ENCODE results near the gene DHX40. TPM values are rescaled to one million over a fixed set of nuclear protein-coding genes. Genes with fewer than 3 reads are reported as not detected.

The DHX40 gene
- total and polyA plus RNA-seq, 2 donors, result 21.7 to 38.7 TPM

DNA sequence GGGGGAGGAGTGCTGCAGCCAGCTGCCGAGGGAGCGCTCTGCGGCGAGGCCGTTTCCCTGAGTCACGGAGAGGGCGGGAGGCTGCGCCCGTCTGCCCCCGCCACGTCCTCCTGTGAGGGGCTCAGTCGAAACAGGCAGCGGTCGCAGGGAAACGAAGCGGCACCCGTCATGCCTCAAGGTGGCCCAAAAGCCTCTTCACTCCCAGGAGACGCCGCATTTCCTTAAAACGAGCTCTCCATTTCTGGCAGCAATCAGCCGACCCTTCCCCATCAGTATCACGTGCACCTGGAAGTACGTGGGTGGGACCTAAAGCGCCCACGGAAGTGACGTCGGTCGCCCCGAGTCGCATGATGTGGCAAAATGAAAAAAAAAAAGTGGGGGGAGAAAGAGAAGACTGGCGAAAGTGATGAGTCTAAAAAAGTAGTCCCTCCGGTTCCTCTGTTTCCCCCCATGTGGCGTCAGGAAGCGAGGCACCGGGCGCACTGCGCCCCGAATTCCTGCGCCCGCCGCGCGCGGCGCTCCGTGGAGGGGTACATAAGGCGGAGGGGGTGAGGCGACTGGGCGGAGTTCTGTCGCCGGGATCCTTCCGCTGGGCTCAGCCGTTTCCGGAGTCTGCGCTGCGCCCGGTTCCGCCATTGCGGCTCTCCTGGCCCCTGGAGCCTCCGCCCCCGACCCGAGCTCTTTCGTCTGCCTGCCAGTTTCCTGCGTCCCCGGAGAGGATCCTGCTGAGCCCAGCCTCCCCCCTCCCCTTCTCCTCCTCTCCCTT, 54.1 kb downstream of the DHX40 start, which contains the start of gene CLTC:
CLTC (plus strand) TSS at position 598 of the 766 bp plus-strand sequence. CDS start 237 bp downstream, outside the sequence.
- under 1% methylated on average over 65 of the region's 65 CpGs for whole genome bisulfite sequencing
- Histone ChIP-seq H3K27ac (ENCODE audit: low read depth in 1 of 2, low read length in 1 of 2) (peak within 1 kb of the TSS; percentile 93 to 98), H3K36me3 (ENCODE audit: control insufficient read depth in 2 of 2, insufficient read depth in 2 of 2, low read length in 1 of 2) (no peaks in the 10 kb centered on the region), H3K27me3 (ENCODE audit: control insufficient read depth in 2 of 2, insufficient read depth in 1 of 2, low read length in 1 of 2) (no peaks in the 10 kb centered on the region), H3K4me3 (ENCODE audit: low read length in 2 of 2) (peak within 1 kb of the TSS; percentile 87 to 100), H3K9me3 (ENCODE audit: control insufficient read depth in 2 of 2, insufficient read depth in 1 of 2, low read length in 1 of 2) (peaks cover 0 to 6% of the 10 kb centered on the region in 2 donors), H3K4me1 (ENCODE audit: control insufficient read depth in 2 of 2, insufficient read depth in 2 of 2, low read length in 2 of 2) (peaks cover 7 to 12% of the 10 kb centered on the region in 2 donors)
- DNase-seq (ENCODE audit: low read depth in 6 of 9, low spot score in 9 of 9), result peak; percentile 94 to 99 (median 96)

- Histone ChIP-seq H3K27me3 (ENCODE audit: control insufficient read depth in 2 of 2, insufficient read depth in 1 of 2, low read length in 1 of 2) (no peaks in the 10 kb centered on the region), H3K4me1 (ENCODE audit: control insufficient read depth in 2 of 2, insufficient read depth in 2 of 2, low read length in 2 of 2) (peaks cover 7 to 12% of the 10 kb centered on the region in 2 donors), H3K4me3 (ENCODE audit: low read length in 2 of 2) (peak overlapping the region; percentile 87 to 100), H3K27ac (ENCODE audit: low read depth in 1 of 2, low read length in 1 of 2) (peak overlapping the region; percentile 93 to 98), H3K9me3 (ENCODE audit: control insufficient read depth in 2 of 2, insufficient read depth in 1 of 2, low read length in 1 of 2) (peaks cover 0 to 6% of the 10 kb centered on the region in 2 donors), H3K36me3 (ENCODE audit: control insufficient read depth in 2 of 2, insufficient read depth in 2 of 2, low read length in 1 of 2) (no peaks in the 10 kb centered on the region)
- under 1% methylated on average over 13 of the region's 13 CpGs for WGBS
- no peak for DNase-seq (ENCODE audit: low read depth in 6 of 9, low spot score in 9 of 9)
These were observed 54.6 kb downstream of the DHX40 start for GRCh38 chr17:59620064-59620359.

GRCh38 chr17:59620518-59621259, 55.3 kb downstream of the DHX40 start:
- peak overlapping the region; percentile 93 to 98 for H3K27ac ChIP-seq (ENCODE audit: low read depth in 1 of 2, low read length in 1 of 2)
- no peaks in the 10 kb centered on the region for H3K27me3 ChIP-seq (ENCODE audit: control insufficient read depth in 2 of 2, insufficient read depth in 1 of 2, low read length in 1 of 2)
- peak overlapping the region; percentile 87 to 100 for H3K4me3 ChIP-seq (ENCODE audit: low read length in 2 of 2)
- peaks cover 0 to 4% of the 10 kb centered on the region in 2 donors for H3K36me3 ChIP-seq (ENCODE audit: control insufficient read depth in 2 of 2, insufficient read depth in 2 of 2, low read length in 1 of 2)
- peaks cover 0 to 6% of the 10 kb centered on the region in 2 donors for H3K9me3 ChIP-seq (ENCODE audit: control insufficient read depth in 2 of 2, insufficient read depth in 1 of 2, low read length in 1 of 2)
- WGBS, result 7% methylated on average over 14 of the region's 14 CpGs
- DNase-seq (ENCODE audit: low read depth in 6 of 9, low spot score in 9 of 9), result peak in 5 of 9 donors; percentile 32 to 65 (median 37)
- H3K4me1 ChIP-seq (ENCODE audit: control insufficient read depth in 2 of 2, insufficient read depth in 2 of 2, low read length in 2 of 2), result peaks cover 7 to 12% of the 10 kb centered on the region in 2 donors

GRCh38 chr17:59621771-59622170, 56.4 kb downstream of the DHX40 start:
- no peak overlapping the region for H3K4me3 ChIP-seq (ENCODE audit: low read length in 2 of 2)
- no peak for DNase-seq (ENCODE audit: low read depth in 6 of 9, low spot score in 9 of 9)

DNA sequence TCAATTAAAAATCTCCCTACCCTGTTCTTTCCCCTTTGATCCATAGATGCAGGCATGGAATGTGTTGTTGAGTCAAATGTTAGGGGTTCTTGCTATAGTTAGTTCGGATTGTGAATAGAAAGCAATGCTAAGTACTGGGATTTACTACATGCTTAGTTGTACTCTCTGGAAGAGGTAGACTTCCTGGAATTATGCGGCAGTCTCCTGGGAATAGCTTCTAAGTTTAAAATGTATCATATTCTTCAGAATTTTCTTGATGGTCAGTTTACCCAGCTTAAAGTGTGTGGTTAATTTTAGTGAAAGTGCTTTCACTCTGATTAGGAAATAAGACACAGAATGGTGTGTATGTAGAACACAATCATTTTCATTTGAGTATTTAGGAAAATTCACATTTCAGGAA, 57.7 kb downstream of the DHX40 start:
- H3K27me3 ChIP-seq (ENCODE audit: control insufficient read depth in 2 of 2, insufficient read depth in 1 of 2, low read length in 1 of 2), result no peaks in the 10 kb centered on the region
- no peak overlapping the region for H3K27ac ChIP-seq (ENCODE audit: low read depth in 1 of 2, low read length in 1 of 2)
- peaks cover 0 to 4% of the 10 kb centered on the region in 2 donors for H3K36me3 ChIP-seq (ENCODE audit: control insufficient read depth in 2 of 2, insufficient read depth in 2 of 2, low read length in 1 of 2)
- DNase-seq (ENCODE audit: low read depth in 6 of 9, low spot score in 9 of 9), result no peak
- H3K4me3 ChIP-seq (ENCODE audit: low read length in 2 of 2), result no peak overlapping the region
- 94% methylated on average over 2 of the region's 2 CpGs for WGBS
- peaks cover 7 to 12% of the 10 kb centered on the region in 2 donors for H3K4me1 ChIP-seq (ENCODE audit: control insufficient read depth in 2 of 2, insufficient read depth in 2 of 2, low read length in 2 of 2)
- peaks cover 0 to 6% of the 10 kb centered on the region in 2 donors for H3K9me3 ChIP-seq (ENCODE audit: control insufficient read depth in 2 of 2, insufficient read depth in 1 of 2, low read length in 1 of 2)

More at GRCh38 chr17:59621771-59622170, 56.4 kb downstream of the DHX40 start:
- Histone ChIP-seq H3K27ac (ENCODE audit: low read depth in 1 of 2, low read length in 1 of 2) (no peak overlapping the region), H3K4me1 (ENCODE audit: control insufficient read depth in 2 of 2, insufficient read depth in 2 of 2, low read length in 2 of 2) (peaks cover 7 to 12% of the 10 kb centered on the region in 2 donors), H3K36me3 (ENCODE audit: control insufficient read depth in 2 of 2, insufficient read depth in 2 of 2, low read length in 1 of 2) (peaks cover 0 to 4% of the 10 kb centered on the region in 2 donors), H3K27me3 (ENCODE audit: control insufficient read depth in 2 of 2, insufficient read depth in 1 of 2, low read length in 1 of 2) (no peaks in the 10 kb centered on the region), H3K9me3 (ENCODE audit: control insufficient read depth in 2 of 2, insufficient read depth in 1 of 2, low read length in 1 of 2) (peaks cover 0 to 6% of the 10 kb centered on the region in 2 donors)
- WGBS, result 60% methylated on average over 4 of the region's 4 CpGs

- 97% methylated on average over 5 of the region's 5 CpGs for WGBS
- Histone ChIP-seq H3K27ac (ENCODE audit: low read depth in 1 of 2, low read length in 1 of 2) (no peak overlapping the region), H3K27me3 (ENCODE audit: control insufficient read depth in 2 of 2, insufficient read depth in 1 of 2, low read length in 1 of 2) (no peaks in the 10 kb centered on the region), H3K36me3 (ENCODE audit: control insufficient read depth in 2 of 2, insufficient read depth in 2 of 2, low read length in 1 of 2) (peaks cover 3 to 4% of the 10 kb centered on the region in 2 donors), H3K4me3 (ENCODE audit: low read length in 2 of 2) (no peak overlapping the region), H3K4me1 (ENCODE audit: control insufficient read depth in 2 of 2, insufficient read depth in 2 of 2, low read length in 2 of 2) (peaks cover 4 to 5% of the 10 kb centered on the region in 2 donors), H3K9me3 (ENCODE audit: control insufficient read depth in 2 of 2, insufficient read depth in 1 of 2, low read length in 1 of 2) (no peaks in the 10 kb centered on the region)
- DNase-seq (ENCODE audit: low read depth in 6 of 9, low spot score in 9 of 9), result no peak
These were observed 61.3 kb downstream of the DHX40 start for GRCh38 chr17:59626756-59627155.

DNA sequence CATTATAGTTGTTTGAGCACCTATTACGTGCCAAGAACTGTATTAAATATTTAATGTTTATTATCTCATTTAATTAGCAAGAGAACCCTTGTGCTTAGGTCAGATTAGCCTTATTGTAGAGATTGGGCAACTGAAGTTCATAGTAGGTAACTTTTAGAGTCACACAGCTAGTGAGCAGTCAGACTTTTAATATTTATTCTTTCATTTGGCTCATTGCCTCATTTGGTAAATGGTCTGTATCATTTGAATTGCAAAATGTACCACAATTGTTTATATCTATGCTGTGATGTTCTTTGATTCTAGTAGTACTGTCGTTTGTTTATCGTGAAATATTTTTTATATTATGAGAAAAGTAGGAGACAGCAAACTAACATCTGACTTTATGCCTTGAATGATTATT, 61.9 kb downstream of the DHX40 start:
- peaks cover 4 to 5% of the 10 kb centered on the region in 2 donors for H3K4me1 ChIP-seq (ENCODE audit: control insufficient read depth in 2 of 2, insufficient read depth in 2 of 2, low read length in 2 of 2)
- peaks cover 3 to 4% of the 10 kb centered on the region in 2 donors for H3K36me3 ChIP-seq (ENCODE audit: control insufficient read depth in 2 of 2, insufficient read depth in 2 of 2, low read length in 1 of 2)
- H3K9me3 ChIP-seq (ENCODE audit: control insufficient read depth in 2 of 2, insufficient read depth in 1 of 2, low read length in 1 of 2), result no peaks in the 10 kb centered on the region
- no peak overlapping the region for H3K27ac ChIP-seq (ENCODE audit: low read depth in 1 of 2, low read length in 1 of 2)
- WGBS, result 94% methylated on average over 3 of the region's 3 CpGs
- DNase-seq (ENCODE audit: low read depth in 6 of 9, low spot score in 9 of 9), result no peak
- H3K4me3 ChIP-seq (ENCODE audit: low read length in 2 of 2), result no peak overlapping the region
- no peaks in the 10 kb centered on the region for H3K27me3 ChIP-seq (ENCODE audit: control insufficient read depth in 2 of 2, insufficient read depth in 1 of 2, low read length in 1 of 2)

- 47% methylated on average over 2 of the region's 2 CpGs for WGBS
- H3K27me3 ChIP-seq (ENCODE audit: control insufficient read depth in 2 of 2, insufficient read depth in 1 of 2, low read length in 1 of 2), result no peaks in the 10 kb centered on the region
- no peak overlapping the region for H3K27ac ChIP-seq (ENCODE audit: low read depth in 1 of 2, low read length in 1 of 2)
- H3K9me3 ChIP-seq (ENCODE audit: control insufficient read depth in 2 of 2, insufficient read depth in 1 of 2, low read length in 1 of 2), result no peaks in the 10 kb centered on the region
- peaks cover 2 to 5% of the 10 kb centered on the region in 2 donors for H3K4me1 ChIP-seq (ENCODE audit: control insufficient read depth in 2 of 2, insufficient read depth in 2 of 2, low read length in 2 of 2)
- no peak overlapping the region for H3K4me3 ChIP-seq (ENCODE audit: low read length in 2 of 2)
- no peak for DNase-seq (ENCODE audit: low read depth in 6 of 9, low spot score in 9 of 9)
- H3K36me3 ChIP-seq (ENCODE audit: control insufficient read depth in 2 of 2, insufficient read depth in 2 of 2, low read length in 1 of 2), result peaks cover 3 to 4% of the 10 kb centered on the region in 2 donors
These were observed 62.4 kb downstream of the DHX40 start for GRCh38 chr17:59627770-59628171.

- Histone ChIP-seq H3K27ac (ENCODE audit: low read depth in 1 of 2, low read length in 1 of 2) (no peak overlapping the region), H3K36me3 (ENCODE audit: control insufficient read depth in 2 of 2, insufficient read depth in 2 of 2, low read length in 1 of 2) (peaks cover 6% of the 10 kb centered on the region in 2 donors), H3K4me3 (ENCODE audit: low read length in 2 of 2) (no peak overlapping the region), H3K9me3 (ENCODE audit: control insufficient read depth in 2 of 2, insufficient read depth in 1 of 2, low read length in 1 of 2) (no peaks in the 10 kb centered on the region), H3K27me3 (ENCODE audit: control insufficient read depth in 2 of 2, insufficient read depth in 1 of 2, low read length in 1 of 2) (no peaks in the 10 kb centered on the region), H3K4me1 (ENCODE audit: control insufficient read depth in 2 of 2, insufficient read depth in 2 of 2, low read length in 2 of 2) (peaks cover 0 to 6% of the 10 kb centered on the region in 2 donors)
- WGBS, result 96% methylated on average over 3 of the region's 3 CpGs
- DNase-seq (ENCODE audit: low read depth in 6 of 9, low spot score in 9 of 9), result no peak
These were observed 63.8 kb downstream of the DHX40 start for GRCh38 chr17:59629174-59629573.
